OCI-LY1 (cell line): Measurements from ENCODE around the gene SERINC2.
A peak's percentile ranks its signal among the peaks of the same experiment; 100 is the strongest.

Source experiments
- H2AFZ ChIP-seq: fragments of 200-600 bp; sonication (generic), shearing (Covaris generic); 2 replicates; pipeline ENCODE4 v1.6.0; 2014; ENCODE audit warnings: antibody characterized with exemption, mild to moderate bottlenecking, low read length
- H3F3A ChIP-seq: fragments of 200-600 bp; sonication (generic), shearing (Covaris generic); 2 replicates; pipeline ENCODE4 v1.6.0; 2014; ENCODE audit warnings: mild to moderate bottlenecking, antibody characterized with exemption, low read length, moderate library complexity; ENCODE audit not compliant: insufficient read depth
- H3K27ac ChIP-seq: fragments of 200-600 bp; sonication (generic); 2 replicates; pipeline ENCODE4 v1.5.1; 2014; ENCODE audit warnings: low read length, mixed run types, mild to moderate bottlenecking, low read depth; ENCODE audit not compliant: poor library complexity, severe bottlenecking
- H3K27me3 ChIP-seq: fragments of 200-600 bp; sonication (generic); 2 replicates; pipeline ENCODE4 v1.6.0; 2014; ENCODE audit warnings: antibody characterized with exemption, mild to moderate bottlenecking, low read length, moderate library complexity; ENCODE audit not compliant: insufficient read depth
- H3K36me3 ChIP-seq: fragments of 200-600 bp; sonication (generic); 2 replicates; pipeline ENCODE4 v1.6.1; 2014; ENCODE audit warnings: mild to moderate bottlenecking, antibody characterized with exemption, low read length, moderate library complexity, mixed read lengths; ENCODE audit not compliant: insufficient read depth
- H3K4me1 ChIP-seq: fragments of 200-600 bp; sonication (generic); 2 replicates; pipeline ENCODE4 v1.5.1; 2014; ENCODE audit warnings: mild to moderate bottlenecking, low read length, moderate library complexity; ENCODE audit not compliant: insufficient read depth, severe bottlenecking
- H3K4me2 ChIP-seq: fragments of 200-600 bp; sonication (generic), shearing (Covaris generic); 2 replicates; pipeline ENCODE4 v1.6.1; 2014; ENCODE audit warnings: low read length
- H3K4me3 ChIP-seq: fragments of 200-600 bp; sonication (generic); 2 replicates; pipeline ENCODE4 v1.5.1; 2014; ENCODE audit warnings: low read length, low read depth, mild to moderate bottlenecking, mixed read lengths; ENCODE audit not compliant: poor library complexity, severe bottlenecking
- H3K79me2 ChIP-seq: fragments of 200-600 bp; shearing (Covaris generic); 2 replicates; pipeline ENCODE4 v1.6.1; 2016; ENCODE audit warnings: mixed run types, low read length, mixed read lengths; ENCODE audit not compliant: insufficient read depth
- H3K9ac ChIP-seq: fragments of 200-600 bp; sonication (generic), shearing (Covaris generic); 2 replicates; pipeline ENCODE4 v1.6.1; 2014; ENCODE audit warnings: mild to moderate bottlenecking, low read length, mixed read lengths
- H3K9me2 ChIP-seq: fragments of 200-600 bp; sonication (generic), shearing (Covaris generic); 2 replicates; pipeline ENCODE4 v1.6.1; 2014; ENCODE audit warnings: low read depth, mild to moderate bottlenecking, low read length, mixed read lengths
- H3K9me3 ChIP-seq: fragments of 200-600 bp; shearing (Covaris generic); 2 replicates; pipeline ENCODE4 v1.6.1; 2014; ENCODE audit warnings: low read length, mixed read lengths
- H4K20me1 ChIP-seq: fragments of 200-600 bp; sonication (generic), shearing (Covaris generic); 2 replicates; pipeline ENCODE4 v1.6.0; 2016; ENCODE audit warnings: mild to moderate bottlenecking, low read length; ENCODE audit not compliant: insufficient read depth
- CTCF ChIP-seq: fragments of 200-600 bp; sonication (generic), shearing (Covaris generic); IDR thresholded peaks from 2 replicates; pipeline ENCODE4 v1.5.1; 2017; ENCODE audit warnings: mild to moderate bottlenecking, antibody characterized with exemption, low read length, moderate library complexity, mixed read lengths
- EZH2 ChIP-seq: fragments of 200-600 bp; sonication (generic), shearing (Covaris generic); IDR thresholded peaks from 2 replicates; pipeline ENCODE4 v1.8.0; 2017; ENCODE audit warnings: borderline replicate concordance, mixed run types, mild to moderate bottlenecking, antibody characterized with exemption, low read length, moderate library complexity, mixed read lengths

The SERINC2 gene

DNA sequence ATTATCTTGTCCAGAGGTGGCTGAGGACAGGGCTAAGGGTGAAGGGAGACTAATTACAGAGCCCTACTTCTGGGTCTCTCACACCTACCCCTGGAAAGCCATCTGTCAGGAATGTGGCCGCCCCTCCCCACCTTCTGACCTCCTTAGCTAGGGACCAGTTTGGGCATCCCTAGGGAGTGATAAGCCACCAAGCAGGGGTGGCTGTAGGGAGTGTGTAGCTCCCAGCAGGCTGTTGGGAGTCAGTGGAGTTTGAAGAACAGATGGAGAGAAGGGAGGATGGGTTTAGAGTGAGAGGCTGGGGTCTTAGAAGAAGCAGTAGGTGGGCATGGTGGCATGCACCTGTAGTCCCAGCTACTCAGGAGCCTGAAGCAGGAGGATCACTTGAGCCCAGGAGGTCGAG is 808 bp upstream of the SERINC2 start:
- Histone ChIP-seq H3K9me3 (no peaks in the 10 kb centered on the region), H2AFZ (no peak overlapping the region), H3F3A (no peaks in the 10 kb centered on the region), H3K36me3 (no peaks in the 10 kb centered on the region), H4K20me1 (no peaks in the 10 kb centered on the region), H3K27me3 (peaks cover 9% of the 10 kb centered on the region), H3K27ac (no peak overlapping the region), H3K79me2 (no peaks in the 10 kb centered on the region), H3K4me1 (peaks cover 8% of the 10 kb centered on the region), H3K9me2 (no peaks in the 10 kb centered on the region), H3K4me2 (no peak overlapping the region), H3K4me3 (no peak overlapping the region), H3K9ac (no peak overlapping the region)
- no peak for TF ChIP-seq CTCF
- no peak for TF ChIP-seq EZH2

DNA sequence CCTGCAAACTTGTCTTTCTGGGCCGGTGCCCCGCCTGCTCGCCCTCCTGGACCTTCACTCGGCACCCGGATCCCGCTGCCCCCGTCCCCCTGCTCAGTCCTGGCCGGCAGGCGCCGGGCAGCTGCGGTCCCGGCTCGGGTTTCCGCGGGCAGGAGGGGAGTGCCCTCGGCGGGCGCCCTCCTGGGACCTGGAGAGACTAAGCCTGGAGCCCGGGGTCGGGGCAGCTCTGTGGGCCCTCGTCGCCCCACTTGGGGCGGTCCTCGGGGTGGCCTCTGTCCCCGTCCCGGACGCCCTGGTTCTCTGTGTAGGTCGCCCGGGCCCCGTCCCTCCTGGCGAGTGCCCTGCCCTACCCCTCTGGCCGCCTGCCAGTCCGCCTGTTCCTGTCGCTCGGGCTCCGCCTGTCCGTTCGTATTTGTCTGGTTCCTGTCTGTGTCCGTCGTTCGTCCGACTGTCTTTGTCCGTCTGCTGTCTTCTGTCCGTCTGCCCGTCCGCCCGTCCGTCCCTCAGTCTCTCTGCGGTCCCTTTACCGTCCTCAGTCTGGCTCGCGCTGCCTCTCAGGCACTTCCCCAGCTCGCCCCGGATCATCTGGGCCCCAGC is 490 bp downstream of the SERINC2 start:
- no peak for TF ChIP-seq EZH2
- no peak for TF ChIP-seq CTCF
- H3K4me1 ChIP-seq, result peaks cover 8% of the 10 kb centered on the region
- H3K36me3 ChIP-seq, result no peaks in the 10 kb centered on the region
- H4K20me1 ChIP-seq, result no peaks in the 10 kb centered on the region
- H3K9me3 ChIP-seq, result no peaks in the 10 kb centered on the region
- no peak overlapping the region for H2AFZ ChIP-seq
- H3K9me2 ChIP-seq, result no peaks in the 10 kb centered on the region
- no peak overlapping the region for H3K27ac ChIP-seq
- no peaks in the 10 kb centered on the region for H3K79me2 ChIP-seq
- peak overlapping the region; percentile 69 for H3K9ac ChIP-seq
- peaks cover 9% of the 10 kb centered on the region for H3K27me3 ChIP-seq
- H3F3A ChIP-seq, result no peaks in the 10 kb centered on the region
- peak overlapping the region; percentile 95 for H3K4me2 ChIP-seq
- H3K4me3 ChIP-seq, result peak overlapping the region; percentile 73

GRCh38 chr1:31414980-31415370 is 2.0 kb downstream of the SERINC2 start:
- H3K79me2 ChIP-seq, result no peaks in the 10 kb centered on the region
- no peaks in the 10 kb centered on the region for H3K36me3 ChIP-seq
- H4K20me1 ChIP-seq, result no peaks in the 10 kb centered on the region
- no peak for TF ChIP-seq CTCF
- no peak for TF ChIP-seq EZH2
- H3K27ac ChIP-seq, result no peak overlapping the region
- no peaks in the 10 kb centered on the region for H3K9me3 ChIP-seq
- H3K4me2 ChIP-seq, result no peak overlapping the region
- no peaks in the 10 kb centered on the region for H3K9me2 ChIP-seq
- H3K9ac ChIP-seq, result no peak overlapping the region
- peaks cover 8% of the 10 kb centered on the region for H3K4me1 ChIP-seq
- H3K4me3 ChIP-seq, result no peak overlapping the region
- no peaks in the 10 kb centered on the region for H3F3A ChIP-seq
- no peak overlapping the region for H2AFZ ChIP-seq
- H3K27me3 ChIP-seq, result peaks cover 7% of the 10 kb centered on the region
